Measurements from ENCODE around the gene PLCH1. TPM values are rescaled to one million over a fixed set of nuclear protein-coding genes. Genes with fewer than 3 reads are reported as not detected.

PLCH1 gene
- total RNA-seq, 1 donor, result 0.36 TPM

DNA sequence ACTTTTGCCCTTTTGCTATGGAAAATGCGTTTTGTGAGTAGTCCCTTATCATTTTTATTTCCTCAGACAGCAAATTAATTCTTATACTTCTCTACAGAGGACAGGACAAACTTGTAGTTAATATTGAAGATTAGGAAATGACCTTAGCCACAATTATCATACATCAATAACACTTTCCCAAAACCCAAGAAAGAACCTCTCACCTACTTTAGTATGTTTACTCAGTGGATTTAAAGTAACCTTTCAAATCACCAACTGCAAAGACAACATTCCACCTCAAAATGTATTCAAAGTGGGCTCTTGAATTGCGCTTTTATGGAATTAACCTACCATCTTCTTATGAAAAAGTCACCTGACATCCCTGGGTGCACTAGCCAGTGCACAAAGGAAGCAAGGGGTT, 107.3 kb downstream of the PLCH1 start:
- no peak for DNase-seq (ENCODE audit: insufficient read length, low spot score, missing footprints)
- no peaks in the 10 kb centered on the region for H3K36me3 ChIP-seq (ENCODE audit: insufficient read depth, low read length)
- H3K79me2 ChIP-seq (ENCODE audit: insufficient read depth, low read length), result no peaks in the 10 kb centered on the region
- no peaks in the 10 kb centered on the region for H4K20me1 ChIP-seq (ENCODE audit: insufficient read depth, low read length)
- no peak overlapping the region for H3K27ac ChIP-seq (ENCODE audit: low read depth, low read length)
- no peaks in the 10 kb centered on the region for H3K9me3 ChIP-seq (ENCODE audit: low read depth, low read length)
- no peak overlapping the region for H2AFZ ChIP-seq (ENCODE audit: low read length)
- H3K4me3 ChIP-seq (ENCODE audit: insufficient read depth, low read length), result no peak overlapping the region
- no peaks in the 10 kb centered on the region for H3K4me1 ChIP-seq (ENCODE audit: insufficient read depth, low read length)
- TF ChIP-seq, protein P1, sequence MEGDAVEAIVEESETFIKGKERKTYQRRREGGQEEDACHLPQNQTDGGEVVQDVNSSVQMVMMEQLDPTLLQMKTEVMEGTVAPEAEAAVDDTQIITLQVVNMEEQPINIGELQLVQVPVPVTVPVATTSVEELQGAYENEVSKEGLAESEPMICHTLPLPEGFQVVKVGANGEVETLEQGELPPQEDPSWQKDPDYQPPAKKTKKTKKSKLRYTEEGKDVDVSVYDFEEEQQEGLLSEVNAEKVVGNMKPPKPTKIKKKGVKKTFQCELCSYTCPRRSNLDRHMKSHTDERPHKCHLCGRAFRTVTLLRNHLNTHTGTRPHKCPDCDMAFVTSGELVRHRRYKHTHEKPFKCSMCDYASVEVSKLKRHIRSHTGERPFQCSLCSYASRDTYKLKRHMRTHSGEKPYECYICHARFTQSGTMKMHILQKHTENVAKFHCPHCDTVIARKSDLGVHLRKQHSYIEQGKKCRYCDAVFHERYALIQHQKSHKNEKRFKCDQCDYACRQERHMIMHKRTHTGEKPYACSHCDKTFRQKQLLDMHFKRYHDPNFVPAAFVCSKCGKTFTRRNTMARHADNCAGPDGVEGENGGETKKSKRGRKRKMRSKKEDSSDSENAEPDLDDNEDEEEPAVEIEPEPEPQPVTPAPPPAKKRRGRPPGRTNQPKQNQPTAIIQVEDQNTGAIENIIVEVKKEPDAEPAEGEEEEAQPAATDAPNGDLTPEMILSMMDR (IDR thresholded peaks at IDR 0.05; ENCODE audit: extremely low read depth, low read depth, low read length), result no peak
- no peaks in the 10 kb centered on the region for H3K27me3 ChIP-seq (ENCODE audit: insufficient read depth, low read length)
- H3K4me2 ChIP-seq (ENCODE audit: insufficient read depth, low read length), result no peak overlapping the region

DNA sequence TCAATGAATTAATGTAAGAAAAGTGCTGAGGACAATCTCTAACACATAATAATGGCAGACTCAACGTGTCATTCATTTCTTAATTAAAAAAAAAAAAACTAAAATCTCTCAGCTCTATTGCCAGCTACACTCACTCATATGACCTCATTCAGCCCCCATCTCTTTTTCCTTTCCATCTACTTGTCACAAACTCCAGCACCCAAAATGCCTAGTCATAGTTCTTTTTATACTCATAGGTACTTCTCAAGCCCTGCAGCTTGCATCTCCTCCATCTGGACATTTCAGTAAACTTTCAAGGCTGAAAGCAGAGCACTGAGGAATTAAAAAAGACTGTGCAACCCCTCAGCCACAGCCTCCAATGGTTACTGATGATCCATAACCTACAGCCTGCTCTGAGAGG, 109.8 kb downstream of the PLCH1 start:
- no peaks in the 10 kb centered on the region for H3K4me1 ChIP-seq (ENCODE audit: insufficient read depth, low read length)
- H3K36me3 ChIP-seq (ENCODE audit: insufficient read depth, low read length), result no peaks in the 10 kb centered on the region
- no peaks in the 10 kb centered on the region for H3K9me3 ChIP-seq (ENCODE audit: low read depth, low read length)
- no peak overlapping the region for H3K4me3 ChIP-seq (ENCODE audit: insufficient read depth, low read length)
- no peaks in the 10 kb centered on the region for H4K20me1 ChIP-seq (ENCODE audit: insufficient read depth, low read length)
- H3K4me2 ChIP-seq (ENCODE audit: insufficient read depth, low read length), result no peak overlapping the region
- H3K27ac ChIP-seq (ENCODE audit: low read depth, low read length), result no peak overlapping the region
- H3K27me3 ChIP-seq (ENCODE audit: insufficient read depth, low read length), result no peaks in the 10 kb centered on the region
- no peaks in the 10 kb centered on the region for H3K79me2 ChIP-seq (ENCODE audit: insufficient read depth, low read length)
- no peak overlapping the region for H2AFZ ChIP-seq (ENCODE audit: low read length)
- DNase-seq (ENCODE audit: insufficient read length, low spot score, missing footprints), result no peak
- TF ChIP-seq, protein P1 (IDR thresholded peaks at IDR 0.05; ENCODE audit: extremely low read depth, low read depth, low read length), result no peak

DNA sequence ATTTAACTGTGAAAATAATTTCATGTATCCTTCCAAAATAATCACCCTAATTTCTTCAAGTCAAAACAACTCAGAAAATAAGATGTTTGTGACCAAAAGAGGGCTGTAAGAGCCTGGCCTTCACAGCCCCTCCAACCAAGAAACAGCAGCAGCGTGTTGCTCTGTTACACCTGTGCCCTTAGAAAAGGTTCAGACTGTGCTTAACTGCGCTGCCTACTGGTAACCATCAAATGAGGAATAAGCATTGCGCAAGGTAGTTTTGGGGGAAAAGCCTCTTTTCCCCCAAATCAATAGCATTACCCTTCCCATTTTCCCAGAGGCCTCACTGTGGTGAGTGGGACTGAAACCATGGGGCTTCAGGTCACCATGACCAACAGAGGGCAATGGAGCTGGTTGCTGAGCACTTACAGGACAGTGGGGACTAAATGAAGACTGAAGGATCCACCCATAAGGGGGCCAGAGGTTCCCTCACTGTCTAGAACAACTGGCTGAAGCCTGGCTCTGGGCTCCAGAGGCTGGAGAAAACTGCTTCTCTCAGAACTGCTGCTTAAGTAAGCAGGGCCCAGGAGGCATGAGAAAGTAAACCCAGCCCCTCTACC, 110.7 kb downstream of the PLCH1 start:
- H3K27ac ChIP-seq (ENCODE audit: low read depth, low read length), result no peak overlapping the region
- no peaks in the 10 kb centered on the region for H3K79me2 ChIP-seq (ENCODE audit: insufficient read depth, low read length)
- TF ChIP-seq, protein P1 (IDR thresholded peaks at IDR 0.05; ENCODE audit: extremely low read depth, low read depth, low read length), result no peak
- no peaks in the 10 kb centered on the region for H3K36me3 ChIP-seq (ENCODE audit: insufficient read depth, low read length)
- no peak overlapping the region for H2AFZ ChIP-seq (ENCODE audit: low read length)
- H3K4me1 ChIP-seq (ENCODE audit: insufficient read depth, low read length), result no peaks in the 10 kb centered on the region
- H3K27me3 ChIP-seq (ENCODE audit: insufficient read depth, low read length), result no peaks in the 10 kb centered on the region
- DNase-seq (ENCODE audit: insufficient read length, low spot score, missing footprints), result no peak
- H4K20me1 ChIP-seq (ENCODE audit: insufficient read depth, low read length), result no peaks in the 10 kb centered on the region
- no peak overlapping the region for H3K4me2 ChIP-seq (ENCODE audit: insufficient read depth, low read length)
- no peaks in the 10 kb centered on the region for H3K9me3 ChIP-seq (ENCODE audit: low read depth, low read length)
- no peak overlapping the region for H3K4me3 ChIP-seq (ENCODE audit: insufficient read depth, low read length)

DNA sequence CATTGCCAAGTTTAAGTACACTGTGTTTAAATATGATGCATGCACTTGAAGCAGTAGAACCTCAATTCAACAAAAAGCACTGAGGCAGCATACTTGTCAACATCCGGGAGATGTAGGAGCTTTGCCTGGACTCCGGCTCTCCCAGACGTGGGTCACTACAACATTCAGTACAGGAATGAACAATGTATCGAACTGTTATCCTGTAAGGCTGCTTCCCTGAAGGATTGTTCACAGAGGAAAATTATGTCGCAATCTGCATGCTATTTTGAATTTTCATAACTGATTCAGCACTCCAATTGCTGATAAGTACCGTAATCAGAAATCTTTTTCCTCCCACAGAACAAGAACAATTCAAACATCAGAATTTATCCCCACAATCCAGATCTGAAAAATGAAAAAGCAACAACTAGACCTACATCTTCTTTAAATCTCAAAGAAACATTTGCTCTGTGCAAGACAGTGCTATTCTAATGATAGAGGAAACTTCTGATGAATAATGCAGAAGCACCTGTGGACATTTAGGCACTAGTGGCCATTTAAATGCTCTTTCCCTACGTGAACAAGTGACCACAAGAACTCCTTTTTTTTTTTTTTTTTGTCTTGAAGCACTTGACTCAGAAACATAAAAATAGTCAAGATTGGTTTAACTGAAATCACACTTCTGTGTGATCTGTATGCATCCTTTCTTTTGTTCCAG, 113.4 kb downstream of the PLCH1 start:
- H3K27ac ChIP-seq (ENCODE audit: low read depth, low read length), result no peak overlapping the region
- no peak for DNase-seq (ENCODE audit: insufficient read length, low spot score, missing footprints)
- H3K4me2 ChIP-seq (ENCODE audit: insufficient read depth, low read length), result no peak overlapping the region

More for the DNA sequence above, 113.4 kb downstream of the PLCH1 start:
- Histone ChIP-seq H3K4me1 (ENCODE audit: insufficient read depth, low read length) (no peaks in the 10 kb centered on the region), H3K9me3 (ENCODE audit: low read depth, low read length) (no peaks in the 10 kb centered on the region), H3K27me3 (ENCODE audit: insufficient read depth, low read length) (no peaks in the 10 kb centered on the region), H4K20me1 (ENCODE audit: insufficient read depth, low read length) (no peaks in the 10 kb centered on the region), H3K36me3 (ENCODE audit: insufficient read depth, low read length) (no peaks in the 10 kb centered on the region), H2AFZ (ENCODE audit: low read length) (no peak overlapping the region), H3K79me2 (ENCODE audit: insufficient read depth, low read length) (no peaks in the 10 kb centered on the region), H3K4me3 (ENCODE audit: insufficient read depth, low read length) (no peak overlapping the region)
- TF ChIP-seq, protein P1 (IDR thresholded peaks at IDR 0.05; ENCODE audit: extremely low read depth, low read depth, low read length), result no peak
